B cell (primary cell): ENCODE measurements around the gene GIGYF1. TPM values are rescaled to one million over a fixed set of nuclear protein-coding genes. Genes with fewer than 3 reads are reported as not detected.
A peak's percentile ranks its signal among the peaks of the same experiment; 100 is the strongest.

Experiments used
- ATAC-seq: fragments of 200-7000 bp; cut with Tn5 transposase; one replicate; pipeline ENCODE4 v1.10.0; 2021; ENCODE audit warnings: low read depth, mild to moderate bottlenecking, moderate number of reproducible peaks, moderate library complexity
- CTCF ChIA-PET: fragments of 350-600 bp; sonication (Branson Sonifier 250); formaldehyde crosslinking; loops from one replicate; lab custom pipeline; 2021; ENCODE audit warnings: antibody characterized with exemption, inconsistent platforms; lab: Charles Lee
- POLR2A ChIA-PET: fragments of 350-600 bp; sonication (Branson Sonifier 250); formaldehyde crosslinking; loops from one replicate; lab custom pipeline; 2021; ENCODE audit warnings: antibody characterized with exemption; lab: Charles Lee
- DNase-seq: peaks from one replicate; pipeline ENCODE4 v3.0.0; 2013
- H2AFZ ChIP-seq: 2 replicates; pipeline ENCODE4 v1.6.1; 2012; ENCODE audit warnings: mild to moderate bottlenecking, low read depth, low read length; ENCODE audit not compliant: insufficient read depth, poor library complexity, severe bottlenecking
- H3K27ac ChIP-seq, 2 donors: 1 replicate in 1 of 2; 2 replicates in 1 of 2; pipeline ENCODE4 v1.5.1; 2012 to 2013; ENCODE audit warnings: low read length in 2 of 2, mild to moderate bottlenecking in 2 of 2, moderate library complexity in 1 of 2
- H3K27me3 ChIP-seq, 4 experiments: fragments of 200-600 bp in 1 of 4; sonication (generic) in 1 of 4; replicated peaks in 1 of 4; 1 replicate in 2 of 4; 2 replicates in 2 of 4; pipeline versions ENCODE4 v1.6.1 to v1.7.0; 2013 to 2016; ENCODE audit warnings: low read length in 3 of 4, mild to moderate bottlenecking in 2 of 4, mixed read lengths in 1 of 4, moderate library complexity in 1 of 4; ENCODE audit not compliant: insufficient read depth in 4 of 4, control insufficient read depth in 3 of 4; ENCODE audit errors: control extremely low read depth in 1 of 4
- H3K36me3 ChIP-seq, 2 experiments: replicated peaks in 1 of 2; 1 replicate in 1 of 2; 2 replicates in 1 of 2; pipeline versions ENCODE4 v1.6.1 to v1.7.1; 2013; ENCODE audit warnings: low read length in 1 of 2; ENCODE audit not compliant: insufficient read depth in 2 of 2, control insufficient read depth in 1 of 2; ENCODE audit errors: control extremely low read depth in 1 of 2, extremely low read depth in 1 of 2
- H3K4me1 ChIP-seq, 2 donors: fragments of 200-600 bp in 1 of 2; sonication (generic) in 1 of 2; 1 replicate in 1 of 2; 2 replicates in 1 of 2; pipeline versions ENCODE4 v1.5.1 to v1.6.1; 2013 to 2017; ENCODE audit warnings: low read length in 2 of 2; ENCODE audit not compliant: control insufficient read depth in 2 of 2, insufficient read depth in 2 of 2
- H3K4me2 ChIP-seq: replicated peaks from 2 replicates; pipeline ENCODE3; 2012; ENCODE audit warnings: mild to moderate bottlenecking, low read depth, low read length; ENCODE audit not compliant: poor library complexity, severe bottlenecking
- H3K4me3 ChIP-seq, 5 experiments: fragments of 200-600 bp in 1 of 5; sonication (generic) in 1 of 5; 1 replicate in 3 of 5; 2 replicates in 2 of 5; pipeline versions ENCODE4 v1.5.1 to v1.7.0; 2011 to 2016; ENCODE audit warnings: low read length in 4 of 5, mild to moderate bottlenecking in 4 of 5, low read depth in 2 of 5, control low read depth in 1 of 5, moderate library complexity in 1 of 5; ENCODE audit not compliant: insufficient read depth in 1 of 5; ENCODE audit errors: control extremely low read depth in 1 of 5, extremely low read depth in 1 of 5
- H3K79me2 ChIP-seq: fragments of 200-600 bp; sonication (generic); one replicate; pipeline ENCODE4 v1.6.0; 2016; ENCODE audit warnings: low read length; ENCODE audit not compliant: control insufficient read depth, insufficient read depth
- H3K9ac ChIP-seq: fragments of 200-600 bp; sonication (generic); 2 replicates; pipeline ENCODE4 v1.6.1; 2017; ENCODE audit warnings: mild to moderate bottlenecking, low read length, moderate library complexity
- H3K9me3 ChIP-seq, 3 donors: one replicate each; pipeline versions ENCODE4 v1.6.1 to v1.7.1; 2013; ENCODE audit warnings: low read length in 2 of 3; ENCODE audit not compliant: control insufficient read depth in 2 of 3, insufficient read depth in 1 of 3; ENCODE audit errors: control extremely low read depth in 1 of 3
- H4K20me1 ChIP-seq: 2 replicates; pipeline ENCODE4 v1.6.0; 2012; ENCODE audit warnings: mild to moderate bottlenecking, low read length; ENCODE audit not compliant: insufficient read depth, control insufficient read depth, poor library complexity, severe bottlenecking
- H3K27ac Mint-ChIP-seq: one replicate; pipeline ENCODE4 v1.8.0; 2021; ENCODE audit warnings: mixed read lengths
- H3K27me3 Mint-ChIP-seq: one replicate; pipeline ENCODE4 v1.8.0; 2021; ENCODE audit warnings: mixed read lengths
- H3K4me1 Mint-ChIP-seq: one replicate; pipeline ENCODE4 v1.8.0; 2021; ENCODE audit warnings: mixed read lengths
- H3K4me3 Mint-ChIP-seq: one replicate; pipeline ENCODE4 v1.8.0; 2021; ENCODE audit warnings: mixed read lengths
- H3K9me3 Mint-ChIP-seq: one replicate; pipeline ENCODE4 v1.8.0; 2022; ENCODE audit warnings: mixed read lengths; ENCODE audit not compliant: insufficient read depth
- EZH2 ChIP-seq: IDR thresholded peaks from 2 replicates; pipeline ENCODE4 v1.6.1; 2012; ENCODE audit warnings: borderline replicate concordance, low read depth, mild to moderate bottlenecking, moderate library complexity, low read length; ENCODE audit not compliant: insufficient read depth, poor library complexity, severe bottlenecking
- WGBS: methylation state at CpG from one replicate; pipeline ENCODE4 v1.1.5; 2013; ENCODE audit warnings: missing lambda C conversion rate; ENCODE audit not compliant: insufficient coverage; 5-methylcytosine and 5-hydroxymethylcytosine counted together
- intact Hi-C: fragments of 100-400 bp; cut with micrococcal nuclease; formaldehyde crosslinking; loops from one replicate; pipeline ENCODE4 v1.10.0; 2022
- polyA plus RNA-seq: library from polyadenylated mRNA; depleted of rRNA; stranded (reverse); fragments of >200 nt; gene quantifications from 2 replicates; pipeline ENCODE4 v1.2.3, GENCODE V29; 2012
- total RNA-seq, 2 donors: library from RNA; stranded (reverse); fragments of 120-200 nt in 1 of 2; gene quantifications; 1 replicate in 1 of 2; 2 replicates in 1 of 2; pipeline versions ENCODE4 v1.2.3 to v1.2.4, GENCODE V29; 2013 to 2022
- TF ChIP-seq, protein P1 (sequence below): fragments of 200-600 bp; IDR thresholded peaks from one replicate; pipeline ENCODE4 v1.8.0; 2022; ENCODE audit warnings: antibody characterized with exemption, mild to moderate bottlenecking

GIGYF1 gene
- total and polyA plus RNA-seq, 2 donors (not counting 1 experiment from before 2014, with no cell fraction given): 45.9 to 134 TPM

DNA sequence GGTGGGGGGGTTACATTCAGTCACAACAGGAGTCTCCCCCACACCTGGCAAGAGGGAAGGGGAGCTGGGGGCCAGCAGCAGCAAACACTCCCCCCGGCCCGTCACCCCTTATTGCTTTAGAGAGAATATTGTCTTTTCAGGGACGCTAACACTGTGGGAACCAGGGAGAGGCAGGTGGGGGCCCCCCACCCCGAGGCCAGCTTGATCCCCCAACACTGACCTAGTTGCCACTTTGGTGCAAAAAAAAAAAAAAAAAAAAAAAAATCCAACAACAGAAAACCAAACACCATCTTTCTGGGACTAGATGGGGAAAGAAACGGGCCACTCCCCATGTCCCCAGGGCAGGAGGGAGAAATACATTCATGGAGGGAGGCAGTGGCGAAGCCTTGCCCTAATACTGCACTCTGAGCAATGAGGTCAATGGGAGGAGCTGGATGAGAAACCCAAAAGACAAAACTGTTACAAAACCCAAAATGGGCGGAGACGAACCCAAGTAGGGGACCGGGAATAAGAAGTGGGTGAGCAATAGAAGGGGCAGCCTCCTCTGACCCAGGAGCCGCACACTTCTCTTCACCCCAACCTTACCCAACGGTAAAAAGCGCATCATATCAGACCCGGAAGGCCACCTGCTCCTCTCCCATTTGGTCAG lies 14.0 kb downstream of the GIGYF1 start:
- Histone ChIP-seq H3K27ac (no peak overlapping the region), H3K9me3 (no peaks in the 10 kb centered on the region), H4K20me1 (peaks cover 66% of the 10 kb centered on the region), H3K36me3 (peaks cover 0 to 74% of the 10 kb centered on the region in 2 experiments), H3K4me1 (peaks cover 0 to 3% of the 10 kb centered on the region in 2 donors), H3K9ac (no peak overlapping the region), H2AFZ (no peak overlapping the region), H3K4me3 (no peak overlapping the region), H3K4me2 (no peak overlapping the region), H3K79me2 (no peaks in the 10 kb centered on the region), H3K27me3 (no peaks in the 10 kb centered on the region)
- Mint-ChIP-seq H3K4me1 (peaks cover 7% of the 10 kb centered on the region), H3K27ac (peak overlapping the region; percentile 46), H3K9me3 (no peaks in the 10 kb centered on the region), H3K4me3 (no peak overlapping the region), H3K27me3 (no peaks in the 10 kb centered on the region)
- CTCF ChIA-PET: interaction anchor here (0.6 to 2.5 kb wide), 7 partner anchors 11 to 121 kb away, joined by 3 to 18 read pairs (median 3); partner anchors contain the start of gene POP7
- POLR2A ChIA-PET: interaction anchor here (0.7 to 1.2 kb wide), 4 partner anchors 12 to 95 kb away, joined by 3 to 16 read pairs (median 4); partner anchors contain the start of genes FBXO24, LRCH4 and MOSPD3
- TF ChIP-seq, protein P1, sequence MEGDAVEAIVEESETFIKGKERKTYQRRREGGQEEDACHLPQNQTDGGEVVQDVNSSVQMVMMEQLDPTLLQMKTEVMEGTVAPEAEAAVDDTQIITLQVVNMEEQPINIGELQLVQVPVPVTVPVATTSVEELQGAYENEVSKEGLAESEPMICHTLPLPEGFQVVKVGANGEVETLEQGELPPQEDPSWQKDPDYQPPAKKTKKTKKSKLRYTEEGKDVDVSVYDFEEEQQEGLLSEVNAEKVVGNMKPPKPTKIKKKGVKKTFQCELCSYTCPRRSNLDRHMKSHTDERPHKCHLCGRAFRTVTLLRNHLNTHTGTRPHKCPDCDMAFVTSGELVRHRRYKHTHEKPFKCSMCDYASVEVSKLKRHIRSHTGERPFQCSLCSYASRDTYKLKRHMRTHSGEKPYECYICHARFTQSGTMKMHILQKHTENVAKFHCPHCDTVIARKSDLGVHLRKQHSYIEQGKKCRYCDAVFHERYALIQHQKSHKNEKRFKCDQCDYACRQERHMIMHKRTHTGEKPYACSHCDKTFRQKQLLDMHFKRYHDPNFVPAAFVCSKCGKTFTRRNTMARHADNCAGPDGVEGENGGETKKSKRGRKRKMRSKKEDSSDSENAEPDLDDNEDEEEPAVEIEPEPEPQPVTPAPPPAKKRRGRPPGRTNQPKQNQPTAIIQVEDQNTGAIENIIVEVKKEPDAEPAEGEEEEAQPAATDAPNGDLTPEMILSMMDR: no peak
- TF ChIP-seq EZH2: no peak
- DNase-seq (peak; percentile 28), ATAC-seq (no peak)
- intact Hi-C loops: loop anchor here (10.0 kb wide), 1 partner anchor 595 kb away; the partner anchor contains the start of genes COPS6 and ZNF3
- 88% methylated on average over 5 of the region's 13 CpGs for WGBS
